Epithelial cell of proximal tubule (primary cell): ENCODE measurements around the gene ART4. TPM values are rescaled to one million over a fixed set of nuclear protein-coding genes. Genes with fewer than 3 reads are reported as not detected.

Source experiments
- DNase-seq: peaks from one replicate; pipeline ENCODE4 v3.0.0-alpha.2; 2011; ENCODE audit warnings: low read depth
- H3K4me3 ChIP-seq: 2 replicates; pipeline ENCODE4 v1.5.1; 2011; ENCODE audit warnings: low read depth, mild to moderate bottlenecking, low read length
- total RNA-seq: library from RNA; depleted of rRNA; stranded (reverse); fragments of >200 nt; gene quantifications from 2 replicates; pipeline ENCODE4 v1.2.3, GENCODE V29; 2015
- TF ChIP-seq, protein P1 (sequence below): conservative IDR thresholded peaks from 2 replicates; pipeline ENCODE4 v1.5.1; 2012; ENCODE audit warnings: low read depth, mild to moderate bottlenecking, low read length

ART4 gene
- total RNA-seq: 0.14 TPM in 1 of 2 replicates, not detected in the other

DNA sequence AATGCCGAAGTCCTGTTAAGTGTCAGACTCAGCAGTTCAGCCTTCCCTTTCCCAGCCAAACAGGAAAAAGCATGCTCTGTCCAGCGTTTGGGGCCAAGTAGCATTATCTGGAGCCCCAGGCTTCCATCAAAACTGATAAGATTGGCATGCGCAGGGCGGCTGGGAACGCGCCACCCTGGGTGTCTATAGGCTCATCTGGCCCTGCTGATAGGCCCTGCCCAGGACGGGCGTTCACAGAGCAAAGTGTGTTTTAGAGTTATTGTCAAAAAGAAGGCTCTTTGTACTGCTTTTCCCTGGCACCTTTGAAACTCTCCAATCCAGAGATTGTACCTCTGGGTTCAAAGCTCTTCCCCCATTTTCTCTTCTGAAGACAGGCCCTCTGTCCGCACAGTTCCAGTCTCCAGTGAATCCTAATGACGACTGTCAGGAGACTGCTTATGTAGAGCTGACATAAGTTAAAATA is at the start of gene ART4:
ART4 (minus strand) TSS at position 102 of the 463 bp plus-strand sequence. CDS start 413 bp downstream, outside the sequence.
- DNase-seq: no peak
- TF ChIP-seq, protein P1, sequence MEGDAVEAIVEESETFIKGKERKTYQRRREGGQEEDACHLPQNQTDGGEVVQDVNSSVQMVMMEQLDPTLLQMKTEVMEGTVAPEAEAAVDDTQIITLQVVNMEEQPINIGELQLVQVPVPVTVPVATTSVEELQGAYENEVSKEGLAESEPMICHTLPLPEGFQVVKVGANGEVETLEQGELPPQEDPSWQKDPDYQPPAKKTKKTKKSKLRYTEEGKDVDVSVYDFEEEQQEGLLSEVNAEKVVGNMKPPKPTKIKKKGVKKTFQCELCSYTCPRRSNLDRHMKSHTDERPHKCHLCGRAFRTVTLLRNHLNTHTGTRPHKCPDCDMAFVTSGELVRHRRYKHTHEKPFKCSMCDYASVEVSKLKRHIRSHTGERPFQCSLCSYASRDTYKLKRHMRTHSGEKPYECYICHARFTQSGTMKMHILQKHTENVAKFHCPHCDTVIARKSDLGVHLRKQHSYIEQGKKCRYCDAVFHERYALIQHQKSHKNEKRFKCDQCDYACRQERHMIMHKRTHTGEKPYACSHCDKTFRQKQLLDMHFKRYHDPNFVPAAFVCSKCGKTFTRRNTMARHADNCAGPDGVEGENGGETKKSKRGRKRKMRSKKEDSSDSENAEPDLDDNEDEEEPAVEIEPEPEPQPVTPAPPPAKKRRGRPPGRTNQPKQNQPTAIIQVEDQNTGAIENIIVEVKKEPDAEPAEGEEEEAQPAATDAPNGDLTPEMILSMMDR: no peak
- no peak within 1 kb of the TSS for H3K4me3 ChIP-seq

DNA sequence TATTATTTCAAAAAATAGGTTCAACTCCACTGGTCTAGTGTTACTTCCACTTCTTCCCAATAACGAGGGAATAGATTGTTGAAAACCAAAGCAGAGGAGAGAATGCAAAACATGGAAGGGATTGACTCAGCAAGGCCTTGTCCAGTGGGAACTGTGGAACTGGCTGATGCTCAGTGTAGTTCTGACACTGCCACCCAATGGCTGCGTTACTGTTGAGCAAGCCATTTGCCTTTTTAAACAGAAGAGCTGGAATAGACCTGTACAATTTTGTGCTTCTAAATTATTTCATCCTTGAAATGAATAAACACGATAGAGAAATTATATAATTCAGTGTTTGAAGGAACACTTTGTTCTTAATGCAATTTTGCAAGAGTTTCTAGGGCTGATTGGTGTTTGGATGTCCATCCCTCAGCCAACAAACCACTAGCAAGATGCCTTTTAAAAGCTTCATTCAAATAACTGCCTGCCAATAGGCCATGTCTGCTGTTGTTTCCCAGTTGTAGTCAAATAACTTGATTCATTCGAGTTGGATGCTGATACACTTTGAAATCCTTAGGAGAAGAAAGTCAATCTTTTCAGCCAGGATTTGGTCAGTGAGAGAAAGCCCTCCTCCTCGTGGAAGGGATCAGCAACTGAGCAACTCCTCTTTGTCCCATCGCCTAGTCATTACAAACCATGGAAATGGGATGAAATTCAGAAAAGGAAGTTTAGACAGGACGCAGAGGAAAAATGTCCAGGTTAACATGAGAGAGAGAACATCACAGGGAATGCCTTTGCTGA is 49.6 kb upstream of the ART4 start:
- TF ChIP-seq, protein P1: peak; percentile 42
- no peak overlapping the region for H3K4me3 ChIP-seq
- no peak for DNase-seq

- TF ChIP-seq, protein P1: no peak
- DNase-seq: no peak
- H3K4me3 ChIP-seq: no peak overlapping the region
These were observed 47.4 kb upstream of the ART4 start for GRCh38 chr12:14890701-14891100.

DNA sequence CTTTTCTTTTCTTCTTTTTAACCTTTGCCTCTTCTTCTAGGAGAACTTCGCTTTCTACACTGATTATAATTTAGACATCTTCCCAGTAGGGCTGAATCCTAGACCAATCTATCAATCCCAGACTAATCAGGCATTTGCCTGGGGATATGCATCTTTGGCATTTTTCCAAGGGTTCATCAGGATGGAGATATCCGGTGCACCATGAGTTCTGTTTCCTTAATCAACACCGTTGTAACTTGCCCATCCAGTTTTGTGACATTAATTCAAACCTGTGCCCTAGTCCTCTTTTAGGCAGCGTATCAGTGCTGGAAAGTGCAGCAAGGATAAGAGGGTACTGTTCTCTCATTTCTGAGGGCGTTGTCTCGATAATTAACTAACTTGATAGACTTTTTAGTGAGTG is 42.9 kb upstream of the ART4 start:
- TF ChIP-seq, protein P1: no peak
- H3K4me3 ChIP-seq: no peak overlapping the region
- DNase-seq: no peak

GRCh38 chr12:14885718-14886221 is 42.4 kb upstream of the ART4 start, which contains the start of gene MGP:
TSS of gene MGP (minus strand) at chr12:14885854. CDS start at chr12:14885791, 63 bp downstream.
- no peak for DNase-seq
- no peak within 1 kb of the TSS for H3K4me3 ChIP-seq
- TF ChIP-seq, protein P1: no peak

DNA sequence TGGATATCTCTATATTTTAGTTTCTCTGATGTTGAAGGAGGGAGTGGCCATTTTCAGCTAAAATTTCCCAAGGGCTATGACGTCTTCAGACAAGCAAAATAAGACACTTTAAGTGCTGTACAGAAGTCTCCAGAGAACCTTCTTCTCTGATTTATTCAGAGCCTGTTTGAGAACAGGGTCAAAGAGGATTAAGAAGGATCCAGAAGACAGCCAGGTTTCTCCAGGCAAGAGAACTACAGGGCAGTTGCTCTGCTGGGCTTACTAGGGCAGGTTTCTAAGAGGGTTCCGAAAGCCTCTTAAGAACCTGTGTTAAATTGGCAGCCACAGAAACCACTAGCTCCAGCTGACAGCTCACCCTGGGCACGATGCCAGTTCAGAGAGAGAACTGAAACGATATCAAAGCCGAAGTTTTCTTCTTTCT is 41.1 kb upstream of the ART4 start:
- DNase-seq: peak; percentile 30
- TF ChIP-seq, protein P1: no peak
- H3K4me3 ChIP-seq: no peak overlapping the region
